ENCODE data around the gene PTGES3. TPM values are rescaled to one million over a fixed set of nuclear protein-coding genes. Genes with fewer than 3 reads are reported as not detected.
"Not testable (repeated sequence)": the region's sequence is repeated elsewhere in the genome, so short reads cannot be mapped to it uniquely, and the experiment has no call there.

The PTGES3 gene
- 100 to 1,000 TPM in 3 of 4 donors, 10 to 100 TPM in 1; 92.8 to 156 (median 120) TPM for total RNA-seq
- polyA plus RNA-seq: 100 to 1,000 TPM; 179 to 209 (median 185) TPM

- TF ChIP-seq POLR2A (IDR thresholded peaks at IDR 0.05) (peak; percentile 91 to 95), POLR2AphosphoS5 (IDR thresholded peaks at IDR 0.05) (peak; percentile 98 to 99 (median 98)), CTCF (IDR thresholded peaks at IDR 0.05) (no peak), EP300 (IDR thresholded peaks at IDR 0.05) (peak in 1 of 4 donors; percentile 93)
- WGBS, 2 donors: 0 to 1% methylated on average over 64 of the region's 64 CpGs
These were observed at the start of gene PTGES3 for GRCh38 chr12:56688129-56688845. Gene PTGES3 (minus strand): TSS chr12:56688284. CDS start chr12:56687999, 285 bp downstream.

GRCh38 chr12:56728139-56728861 lies 40.2 kb upstream of the PTGES3 start:
- intact Hi-C loops (cut with DNase I): no loop called here
- DNase-seq: no peak

More at GRCh38 chr12:56688129-56688845, at the start of gene PTGES3:
- DNase-seq: peak; percentile 99
- Histone ChIP-seq H3K4me1 (peaks cover 0 to 41% (median 33%) of the 10 kb centered on the region in 4 donors), H3K36me3 (no peaks in the 10 kb centered on the region), H3K4me3 (peak within 1 kb of the TSS; percentile 63 to 97 (median 85)), H3K9me3 (no peaks in the 10 kb centered on the region), H3K27me3 (no peaks in the 10 kb centered on the region), H3K27ac (peak within 1 kb of the TSS; percentile 97 to 100 (median 98))
- intact Hi-C loops (cut with DNase I): loop anchor here (1.0 kb wide), 1 partner anchor 37 kb away; the partner anchor contains the start of gene NACA

GRCh38 chr12:56726196-56726675 lies 38.2 kb upstream of the PTGES3 start:
- Histone ChIP-seq H3K36me3 (peaks cover 0 to 34% (median 2%) of the 10 kb centered on the region in 4 donors), H3K4me3 (peak overlapping the region in 1 of 4 donors; percentile 78), H3K4me1 (peaks cover 0 to 36% (median 31%) of the 10 kb centered on the region in 4 donors), H3K27ac (peak overlapping the region; percentile 88 to 96 (median 90))
- intact Hi-C loops (cut with DNase I); DNase-seq; H3K9me3 ChIP-seq; H3K27me3 ChIP-seq: not testable (repeated sequence)
- 93 to 94% methylated on average over 15 of the region's 15 CpGs for WGBS, 2 donors

More at GRCh38 chr12:56728139-56728861, 40.2 kb upstream of the PTGES3 start:
- WGBS, 2 donors: 96% methylated on average over 11 of the region's 11 CpGs
- TF ChIP-seq POLR2AphosphoS5 (IDR thresholded peaks at IDR 0.05) (no peak), CTCF (IDR thresholded peaks at IDR 0.05) (no peak), POLR2A (IDR thresholded peaks at IDR 0.05) (no peak), EP300 (IDR thresholded peaks at IDR 0.05) (no peak)
- peaks cover 0 to 15% (median 10%) of the 10 kb centered on the region in 4 donors for H3K4me1 ChIP-seq
- peaks cover 0 to 27% (median 0%) of the 10 kb centered on the region in 4 donors for H3K36me3 ChIP-seq
- H3K27ac ChIP-seq: no peak overlapping the region
- H3K4me3 ChIP-seq: no peak overlapping the region
- no peaks in the 10 kb centered on the region for H3K27me3 ChIP-seq
- no peaks in the 10 kb centered on the region for H3K9me3 ChIP-seq

- no peaks in the 10 kb centered on the region for H3K27me3 ChIP-seq
- DNase-seq: no peak
- H3K4me1 ChIP-seq: peaks cover 0 to 41% (median 36%) of the 10 kb centered on the region in 4 donors
- intact Hi-C loops (cut with DNase I): loop anchor here (1.0 to 2.0 kb wide), 3 partner anchors 37 to 89 kb away; partner anchors contain the start of gene PTGES3
- H3K36me3 ChIP-seq: peaks cover 0 to 33% (median 4%) of the 10 kb centered on the region in 4 donors
- peak overlapping the region; percentile 88 to 96 (median 90) for H3K27ac ChIP-seq
- H3K9me3 ChIP-seq: no peaks in the 10 kb centered on the region
- TF ChIP-seq POLR2A (IDR thresholded peaks at IDR 0.05): no peak
- TF ChIP-seq CTCF (IDR thresholded peaks at IDR 0.05): no peak
- TF ChIP-seq POLR2AphosphoS5 (IDR thresholded peaks at IDR 0.05): no peak
- no peak for TF ChIP-seq EP300 (IDR thresholded peaks at IDR 0.05)
- peak overlapping the region; percentile 59 to 97 (median 68) for H3K4me3 ChIP-seq
- WGBS, 2 donors: 35% methylated on average over 7 of the region's 7 CpGs
These were observed 37.6 kb upstream of the PTGES3 start for GRCh38 chr12:56725723-56726102.

All from sigmoid colon (tissue), 7 donors.